Measurements from ENCODE around the gene STIM2.

Gene STIM2

DNA sequence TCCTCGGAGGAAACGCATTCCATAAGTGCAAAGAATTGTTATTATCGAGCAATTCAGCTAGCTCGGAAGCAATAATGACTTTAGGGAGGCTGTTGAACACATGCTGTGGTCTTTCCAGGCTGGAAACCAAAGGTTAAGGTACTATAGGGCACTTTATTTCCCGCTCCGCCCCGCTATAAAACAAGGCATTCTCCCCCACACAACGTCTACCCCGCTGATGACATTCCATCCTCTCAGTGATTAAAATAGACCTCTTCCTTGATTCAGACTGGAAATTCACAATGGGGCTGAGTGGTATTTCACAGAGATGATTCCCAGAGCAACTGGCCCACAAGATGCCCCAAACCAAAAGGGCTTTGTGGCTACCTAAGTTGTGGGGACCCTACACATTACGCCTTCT, 196.4 kb downstream of the STIM2 start:
- no peaks in the 10 kb centered on the region for H3F3A ChIP-seq (ENCODE audit: low read depth)
- TF ChIP-seq CTCF (conservative IDR thresholded peaks at IDR 0.05; ENCODE audit: low read length) (no peak), EZH2phosphoT487 (IDR thresholded peaks at IDR 0.05; ENCODE audit: borderline replicate concordance) (no peak)

DNA sequence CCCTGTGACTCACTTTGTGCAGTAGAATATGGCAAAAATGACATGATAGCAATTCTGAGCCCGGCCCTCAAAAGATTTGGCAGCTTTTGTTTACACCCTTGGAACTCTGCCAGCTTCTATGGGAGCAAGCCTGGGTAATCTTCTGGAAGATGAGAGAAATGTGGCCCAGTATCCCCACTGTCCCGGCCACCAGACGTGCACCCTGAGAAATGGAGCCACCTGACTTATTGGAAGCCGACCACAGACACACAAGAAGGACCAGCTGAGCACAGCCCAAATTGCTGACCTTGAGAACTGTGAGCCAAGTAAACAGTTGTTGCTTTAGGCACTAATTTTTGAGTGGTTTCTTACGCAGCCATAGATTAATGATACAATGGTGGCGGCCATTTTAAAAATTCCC, 197.0 kb downstream of the STIM2 start:
- Histone ChIP-seq H3K9ac (ENCODE audit: low read depth, low read length, poor library complexity, severe bottlenecking) (no peak overlapping the region), H3K36me3 (ENCODE audit: insufficient read depth, low read length) (no peaks in the 10 kb centered on the region), H3K9me2 (replicated peaks; ENCODE audit: low read depth, low read length) (no peaks in the 10 kb centered on the region), H3K4me3 (ENCODE audit: low read length, poor library complexity, severe bottlenecking) (no peak overlapping the region), H3K79me2 (ENCODE audit: insufficient read depth, low read length) (no peaks in the 10 kb centered on the region), H3K27me3 (ENCODE audit: insufficient read depth, low read length, poor library complexity, severe bottlenecking) (no peaks in the 10 kb centered on the region), H3F3A (ENCODE audit: low read depth) (no peaks in the 10 kb centered on the region), H4K20me1 (ENCODE audit: insufficient read depth, low read length, poor library complexity, severe bottlenecking) (no peaks in the 10 kb centered on the region), H3K4me2 (ENCODE audit: low read depth, low read length, poor library complexity, severe bottlenecking) (no peak overlapping the region), H3K9me3 (ENCODE audit: insufficient read depth, low read depth, low read length) (no peaks in the 10 kb centered on the region), H2AFZ (ENCODE audit: low read length) (no peak overlapping the region), H3K4me1 (ENCODE audit: insufficient read depth, low read length, poor library complexity, severe bottlenecking) (no peaks in the 10 kb centered on the region)
- TF ChIP-seq EZH2phosphoT487 (IDR thresholded peaks at IDR 0.05; ENCODE audit: borderline replicate concordance) (no peak), CTCF (conservative IDR thresholded peaks at IDR 0.05; ENCODE audit: low read length) (no peak)

More for the DNA sequence above, 196.4 kb downstream of the STIM2 start:
- Histone ChIP-seq H3K4me3 (ENCODE audit: low read length, poor library complexity, severe bottlenecking) (no peak overlapping the region), H4K20me1 (ENCODE audit: insufficient read depth, low read length, poor library complexity, severe bottlenecking) (no peaks in the 10 kb centered on the region), H3K4me1 (ENCODE audit: insufficient read depth, low read length, poor library complexity, severe bottlenecking) (no peaks in the 10 kb centered on the region), H3K9me2 (replicated peaks; ENCODE audit: low read depth, low read length) (no peaks in the 10 kb centered on the region), H3K4me2 (ENCODE audit: low read depth, low read length, poor library complexity, severe bottlenecking) (no peak overlapping the region), H3K9ac (ENCODE audit: low read depth, low read length, poor library complexity, severe bottlenecking) (no peak overlapping the region), H3K79me2 (ENCODE audit: insufficient read depth, low read length) (no peaks in the 10 kb centered on the region), H2AFZ (ENCODE audit: low read length) (no peak overlapping the region), H3K27me3 (ENCODE audit: insufficient read depth, low read length, poor library complexity, severe bottlenecking) (no peaks in the 10 kb centered on the region), H3K9me3 (ENCODE audit: insufficient read depth, low read depth, low read length) (no peaks in the 10 kb centered on the region), H3K36me3 (ENCODE audit: insufficient read depth, low read length) (no peaks in the 10 kb centered on the region)

DNA sequence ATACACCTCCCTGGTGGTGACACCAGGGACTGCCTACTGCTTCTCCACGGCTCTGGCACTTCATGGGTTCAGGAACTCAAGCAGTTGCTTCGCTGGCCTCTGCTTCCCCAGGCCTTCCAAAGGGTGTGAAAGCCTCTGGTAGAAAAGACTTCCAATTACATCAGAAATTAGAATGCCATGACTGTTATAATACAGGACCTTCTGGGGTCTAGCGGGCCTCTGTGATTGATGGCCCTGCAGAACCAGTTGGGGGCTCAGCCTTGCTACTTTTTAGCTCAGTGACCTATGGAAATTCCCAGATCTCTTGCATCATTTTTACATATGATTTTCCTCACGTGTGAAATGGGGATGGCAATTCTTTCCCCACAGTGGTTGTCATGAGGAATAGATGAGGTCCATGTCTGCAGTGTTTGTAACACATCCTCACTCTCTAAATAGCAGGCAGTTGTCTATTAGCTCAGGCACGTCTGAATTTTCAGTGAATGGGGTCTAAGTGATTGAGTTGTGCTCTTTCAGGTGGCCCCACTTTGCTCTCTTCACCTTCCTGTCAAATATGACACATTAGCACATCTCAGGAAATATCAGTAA, 198.3 kb downstream of the STIM2 start:
- Histone ChIP-seq H3K9ac (ENCODE audit: low read depth, low read length, poor library complexity, severe bottlenecking) (no peak overlapping the region), H3K9me2 (replicated peaks; ENCODE audit: low read depth, low read length) (no peaks in the 10 kb centered on the region), H3K4me1 (ENCODE audit: insufficient read depth, low read length, poor library complexity, severe bottlenecking) (no peaks in the 10 kb centered on the region), H3F3A (ENCODE audit: low read depth) (no peaks in the 10 kb centered on the region), H4K20me1 (ENCODE audit: insufficient read depth, low read length, poor library complexity, severe bottlenecking) (no peaks in the 10 kb centered on the region), H2AFZ (ENCODE audit: low read length) (no peak overlapping the region), H3K4me3 (ENCODE audit: low read length, poor library complexity, severe bottlenecking) (no peak overlapping the region), H3K79me2 (ENCODE audit: insufficient read depth, low read length) (no peaks in the 10 kb centered on the region), H3K4me2 (ENCODE audit: low read depth, low read length, poor library complexity, severe bottlenecking) (no peak overlapping the region), H3K27me3 (ENCODE audit: insufficient read depth, low read length, poor library complexity, severe bottlenecking) (no peaks in the 10 kb centered on the region), H3K9me3 (ENCODE audit: insufficient read depth, low read depth, low read length) (no peaks in the 10 kb centered on the region), H3K36me3 (ENCODE audit: insufficient read depth, low read length) (no peaks in the 10 kb centered on the region)
- 0 out of 2 replicates have a peak, but pooled peaks have one; percentile 19 for TF ChIP-seq CTCF (conservative IDR thresholded peaks at IDR 0.05; ENCODE audit: low read length)
- TF ChIP-seq EZH2phosphoT487 (IDR thresholded peaks at IDR 0.05; ENCODE audit: borderline replicate concordance), result no peak
